Stimulated activated CD4-positive, alpha-beta T cell treated with anti-CD3 and anti-CD28 coated beads, Interleukin-2, amount 100 ng/mL, for 24 hours (primary cell): Measurements from ENCODE around the gene PKD1.
A peak's percentile ranks its signal among the peaks of the same experiment; 100 is the strongest.
"Not testable (repeated sequence)": the region's sequence is repeated elsewhere in the genome, so short reads cannot be mapped to it uniquely, and the experiment has no call there.

Source experiments
- DNase-seq, 2 donors: peaks; one replicate each; pipeline ENCODE4 v3.0.0-alpha.2; 2020

The PKD1 gene

DNA sequence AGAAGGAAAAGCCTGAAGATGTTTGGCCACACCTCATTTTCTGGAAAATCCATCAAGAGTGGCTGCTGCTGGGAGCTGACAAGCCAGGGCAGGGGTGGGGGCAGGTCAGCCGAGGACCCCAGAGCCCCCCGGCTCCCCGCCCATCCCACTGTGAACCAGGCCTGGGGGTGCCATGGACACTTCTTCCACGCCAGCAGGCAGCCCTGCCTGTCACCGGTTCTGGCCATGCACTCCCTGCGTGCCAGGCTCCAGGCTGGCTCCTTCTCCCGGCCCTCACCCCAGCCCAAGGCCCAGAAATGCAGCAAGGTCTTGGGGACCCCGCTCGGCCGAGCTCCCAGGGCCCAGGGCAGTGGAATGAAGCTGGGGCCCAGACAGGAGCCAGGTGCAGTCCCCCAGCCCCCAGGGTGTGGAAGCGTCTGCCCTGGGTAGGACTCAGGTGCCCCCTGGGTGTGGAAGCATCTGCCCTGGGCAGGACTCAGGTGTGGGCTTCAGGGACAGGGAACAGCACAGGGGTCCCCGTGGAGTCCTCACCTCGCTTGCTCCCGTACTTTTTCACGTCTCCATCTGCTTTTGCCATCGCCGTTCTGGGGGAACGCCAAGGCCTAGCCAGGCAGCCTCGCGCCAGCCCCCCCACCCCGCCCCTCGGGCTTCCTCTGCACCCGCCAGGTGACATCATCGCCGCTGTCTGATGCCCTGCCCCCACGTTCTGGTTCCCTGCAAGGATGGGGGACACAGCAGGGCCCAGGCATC, 12.6 kb downstream of the PKD1 start:
- not testable (repeated sequence) for DNase-seq

DNA sequence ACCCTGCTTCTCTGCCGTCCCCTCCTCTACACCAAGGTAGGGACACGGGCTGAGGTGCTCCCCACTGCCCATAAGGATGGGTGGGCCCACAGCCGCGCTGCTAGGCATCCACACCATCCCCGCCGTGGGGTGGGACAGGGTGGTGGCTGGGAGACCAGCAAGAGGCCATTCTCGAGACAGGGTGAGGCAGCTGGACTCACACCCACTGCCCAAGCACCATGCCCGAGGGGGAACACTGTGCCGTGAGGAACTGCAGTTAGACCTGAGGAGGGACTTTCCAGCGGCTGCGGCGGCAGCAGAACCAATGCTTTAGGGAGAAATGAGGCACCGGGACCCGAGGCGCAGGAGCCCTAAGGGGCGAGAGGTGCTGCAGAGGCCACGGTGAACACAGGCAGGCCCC, 13.3 kb downstream of the PKD1 start:
- no peak for DNase-seq

DNA sequence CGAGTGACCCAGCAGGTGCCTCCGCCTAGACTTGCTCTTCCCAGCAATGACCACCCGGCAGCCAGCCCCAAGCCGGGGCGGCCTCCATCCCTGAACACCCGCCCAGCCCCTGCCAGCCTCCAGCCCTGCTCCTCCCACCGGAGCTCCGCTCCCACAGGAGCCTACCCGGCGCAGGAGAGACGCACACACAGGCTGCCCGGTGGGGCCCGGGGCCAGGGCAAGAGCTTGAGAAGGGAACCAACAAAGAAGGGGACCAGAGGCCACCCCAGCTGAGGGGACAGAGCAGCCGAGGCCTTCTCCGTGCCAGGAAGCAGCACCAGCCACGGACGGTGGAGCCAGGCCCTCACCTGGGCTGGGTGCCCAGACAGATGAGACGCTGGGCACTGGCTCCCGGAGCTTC, 13.8 kb downstream of the PKD1 start:
- no peak for DNase-seq

DNA sequence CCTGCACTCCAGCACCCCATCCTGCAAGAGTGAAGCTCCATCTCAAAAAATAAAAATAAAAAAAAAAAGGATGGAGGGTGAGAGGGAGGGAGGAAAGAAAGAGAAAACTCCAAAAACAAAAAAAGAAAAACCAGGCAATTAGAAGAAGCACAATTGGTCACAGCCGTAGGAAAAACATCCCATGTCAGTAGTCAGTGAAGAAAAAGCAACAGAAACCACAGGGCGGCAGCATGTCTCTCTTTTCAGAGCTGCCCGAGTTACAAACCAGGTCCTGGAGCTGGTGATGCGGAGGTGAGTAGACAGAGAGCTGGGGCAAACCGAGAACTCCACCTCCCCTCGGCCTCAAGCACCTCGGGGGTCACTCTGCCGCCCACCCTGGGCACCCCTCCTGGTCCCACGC, 14.4 kb downstream of the PKD1 start:
- peak; percentile 34 to 39 for DNase-seq

DNA sequence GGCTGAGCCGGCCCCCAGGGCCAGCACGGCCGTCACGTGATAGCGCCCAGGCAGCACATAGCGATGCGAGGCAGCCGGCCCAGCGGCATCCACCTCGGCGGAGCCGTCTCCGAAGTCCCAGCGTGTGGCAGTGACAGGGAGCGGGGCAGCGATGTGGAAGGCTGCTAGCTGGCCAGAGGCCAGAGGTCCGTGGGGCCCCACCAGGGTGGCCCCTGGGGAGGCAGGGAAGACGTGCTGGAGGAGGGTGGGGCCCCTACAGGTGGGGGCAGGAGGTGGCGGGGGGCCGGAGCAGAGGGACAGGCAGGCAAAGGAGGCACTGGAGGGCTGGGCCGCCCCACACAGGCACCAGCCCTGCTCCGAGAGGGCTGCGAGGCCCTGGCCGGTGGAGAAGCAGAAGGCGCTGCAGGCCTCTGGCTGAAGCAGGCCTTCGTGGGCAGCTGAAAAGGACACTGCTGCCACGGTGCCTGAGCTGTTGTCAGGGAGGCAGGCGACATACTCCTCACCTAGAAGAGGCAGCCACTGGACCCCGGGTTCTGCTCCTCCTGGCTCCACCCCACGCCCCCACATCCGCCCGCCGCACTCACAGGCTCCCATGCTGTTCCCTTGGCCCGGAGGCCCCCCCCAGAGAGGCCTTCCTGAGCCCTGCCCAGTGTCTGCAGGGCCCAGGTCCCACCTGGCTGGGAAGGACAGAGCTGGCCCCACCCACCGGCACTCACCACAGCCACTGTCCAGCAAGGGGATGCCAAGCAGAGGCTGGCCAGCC, 17.6 kb downstream of the PKD1 start:
- DNase-seq: not testable (repeated sequence)

DNA sequence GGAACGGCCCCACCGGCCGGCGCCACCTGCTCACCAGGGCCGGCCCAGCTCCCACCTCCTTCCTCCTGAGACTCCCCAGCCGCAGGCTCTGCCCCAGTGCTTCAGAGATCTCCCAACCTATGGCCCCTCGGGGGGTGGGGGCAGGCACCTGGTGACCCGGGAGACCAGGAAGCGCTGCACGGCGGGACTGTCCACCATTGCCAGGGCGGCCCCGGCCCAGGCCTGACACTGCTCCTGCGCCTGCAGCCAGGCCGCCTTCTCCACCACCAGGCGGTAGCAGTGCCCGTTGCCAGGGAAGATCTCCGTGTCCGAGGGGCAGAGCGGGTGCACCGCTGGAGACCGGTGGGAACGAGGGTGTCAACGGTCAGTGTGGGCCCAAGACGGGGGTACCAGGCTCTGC, 18.4 kb downstream of the PKD1 start:
- DNase-seq: not testable (repeated sequence)

DNA sequence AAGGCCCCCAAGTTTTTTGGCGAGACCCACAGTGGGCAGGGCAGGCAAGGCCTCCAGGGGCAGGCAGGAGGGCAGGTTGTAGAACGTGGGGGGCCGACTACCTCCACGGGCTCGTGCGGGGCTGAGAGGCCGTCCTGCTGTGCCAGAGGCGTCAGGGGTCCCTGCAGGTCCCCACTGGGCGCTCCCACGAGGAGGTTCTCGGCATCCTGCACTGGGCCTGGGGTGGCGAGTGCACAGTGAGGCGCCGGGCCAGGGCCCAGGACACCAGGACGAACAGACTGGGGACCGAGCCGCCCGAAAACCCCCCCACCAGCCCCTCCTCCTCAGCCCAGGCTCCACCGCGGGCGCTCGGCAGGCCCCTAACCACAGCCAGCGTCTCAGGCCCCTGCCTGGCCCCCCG, 19.3 kb downstream of the PKD1 start:
- not testable (repeated sequence) for DNase-seq

DNA sequence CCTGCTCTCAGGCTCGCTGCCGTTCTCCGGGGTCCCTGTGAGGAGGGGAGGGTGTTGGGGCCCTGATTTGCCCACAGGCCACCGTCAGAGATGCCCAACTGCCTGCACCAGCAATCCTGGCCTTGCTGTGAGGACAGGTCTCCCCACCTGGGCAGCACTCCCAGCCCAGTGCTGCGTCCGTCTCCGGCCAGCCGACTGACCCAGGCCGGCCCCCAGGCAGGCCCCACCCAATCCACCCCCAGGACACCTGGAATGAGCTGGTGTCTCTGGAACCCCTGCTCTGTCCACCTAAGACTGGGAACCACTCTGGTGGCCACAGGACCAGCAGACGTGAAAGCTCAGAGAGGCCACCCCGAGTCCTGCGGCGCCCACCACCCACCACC, 20.1 kb downstream of the PKD1 start:
- no peak for DNase-seq

DNA sequence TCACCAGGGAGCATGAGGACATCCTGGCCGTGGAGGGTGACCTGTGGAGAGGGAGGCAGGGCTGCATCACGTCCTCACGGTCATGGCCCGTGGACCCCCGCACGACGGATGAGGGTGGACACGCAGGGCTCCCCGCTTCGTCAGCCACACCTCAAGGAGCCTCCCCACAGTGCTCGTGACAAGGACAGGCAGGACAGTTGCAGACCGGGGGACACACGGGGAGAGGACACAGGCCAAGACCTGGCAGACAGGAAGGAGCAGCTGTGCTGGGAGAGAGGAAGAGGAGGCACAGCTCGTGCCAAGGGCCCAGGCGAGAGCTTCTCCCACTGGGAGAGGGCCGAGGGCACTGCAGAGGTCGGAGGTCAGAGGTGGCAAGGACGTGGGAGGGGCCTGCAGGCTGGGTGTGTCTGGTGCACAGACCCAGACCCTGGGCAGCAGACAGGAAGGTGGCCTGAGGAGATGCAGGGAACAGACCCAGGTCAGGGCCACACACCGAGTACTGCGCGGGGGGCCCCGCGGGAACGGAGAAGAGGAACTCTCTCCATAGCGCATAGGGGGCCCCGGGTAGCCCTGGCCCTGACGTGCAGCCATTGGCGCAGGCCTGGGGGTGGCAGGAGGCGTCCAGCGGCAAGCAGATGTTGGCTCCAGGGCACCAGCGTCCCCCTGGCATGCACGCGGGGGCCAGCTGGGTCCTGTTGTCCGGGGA, 20.7 kb downstream of the PKD1 start:
- not testable (repeated sequence) for DNase-seq

DNA sequence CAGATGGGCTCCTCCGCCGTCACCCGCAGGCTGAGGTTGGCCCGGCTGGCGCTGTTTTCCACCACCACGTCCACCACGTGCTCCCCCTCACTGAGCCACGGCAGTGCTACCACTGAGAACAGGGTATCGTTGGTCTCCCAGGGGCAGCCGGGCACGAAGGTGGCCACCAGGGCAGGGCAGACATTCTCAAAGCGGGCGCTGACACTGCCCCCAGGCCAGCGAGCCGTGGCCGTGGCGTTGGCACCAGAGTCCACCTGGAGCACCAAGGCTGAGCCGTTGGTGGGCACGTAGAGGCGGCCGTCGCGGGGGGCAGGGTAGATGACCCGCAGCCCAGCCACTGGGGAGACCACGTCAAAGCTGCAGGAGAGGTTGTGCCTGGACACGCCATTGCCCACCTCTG, 21.5 kb downstream of the PKD1 start:
- DNase-seq: not testable (repeated sequence)

DNA sequence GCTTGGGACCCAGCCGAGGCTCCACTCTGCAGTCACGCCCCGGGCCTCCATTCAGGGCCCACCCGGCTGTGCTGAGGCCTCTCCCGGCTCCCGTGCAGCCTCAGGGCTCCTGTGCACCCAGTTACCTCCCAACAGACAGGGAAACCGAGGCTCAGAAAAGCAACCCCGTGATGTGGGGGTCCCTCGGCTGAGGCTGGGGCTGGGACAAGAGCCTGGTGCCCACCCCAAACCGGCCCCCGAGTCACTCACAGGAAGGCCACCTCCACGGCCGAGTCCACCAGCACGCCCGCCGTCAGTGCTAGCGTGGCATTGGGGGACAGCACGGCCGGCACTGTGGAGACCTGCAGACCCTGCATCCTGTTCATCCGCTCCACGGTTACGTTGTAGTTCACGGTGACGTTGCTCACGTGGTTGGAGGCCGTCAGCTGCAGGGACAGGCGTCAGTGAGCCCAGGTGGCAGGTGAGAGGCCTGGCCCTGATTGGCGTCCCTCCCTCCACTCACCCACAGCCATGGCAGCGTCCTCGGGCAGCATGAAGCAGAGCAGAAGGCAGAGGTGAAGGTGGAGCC, 23.1 kb downstream of the PKD1 start:
- not testable (repeated sequence) for DNase-seq

DNA sequence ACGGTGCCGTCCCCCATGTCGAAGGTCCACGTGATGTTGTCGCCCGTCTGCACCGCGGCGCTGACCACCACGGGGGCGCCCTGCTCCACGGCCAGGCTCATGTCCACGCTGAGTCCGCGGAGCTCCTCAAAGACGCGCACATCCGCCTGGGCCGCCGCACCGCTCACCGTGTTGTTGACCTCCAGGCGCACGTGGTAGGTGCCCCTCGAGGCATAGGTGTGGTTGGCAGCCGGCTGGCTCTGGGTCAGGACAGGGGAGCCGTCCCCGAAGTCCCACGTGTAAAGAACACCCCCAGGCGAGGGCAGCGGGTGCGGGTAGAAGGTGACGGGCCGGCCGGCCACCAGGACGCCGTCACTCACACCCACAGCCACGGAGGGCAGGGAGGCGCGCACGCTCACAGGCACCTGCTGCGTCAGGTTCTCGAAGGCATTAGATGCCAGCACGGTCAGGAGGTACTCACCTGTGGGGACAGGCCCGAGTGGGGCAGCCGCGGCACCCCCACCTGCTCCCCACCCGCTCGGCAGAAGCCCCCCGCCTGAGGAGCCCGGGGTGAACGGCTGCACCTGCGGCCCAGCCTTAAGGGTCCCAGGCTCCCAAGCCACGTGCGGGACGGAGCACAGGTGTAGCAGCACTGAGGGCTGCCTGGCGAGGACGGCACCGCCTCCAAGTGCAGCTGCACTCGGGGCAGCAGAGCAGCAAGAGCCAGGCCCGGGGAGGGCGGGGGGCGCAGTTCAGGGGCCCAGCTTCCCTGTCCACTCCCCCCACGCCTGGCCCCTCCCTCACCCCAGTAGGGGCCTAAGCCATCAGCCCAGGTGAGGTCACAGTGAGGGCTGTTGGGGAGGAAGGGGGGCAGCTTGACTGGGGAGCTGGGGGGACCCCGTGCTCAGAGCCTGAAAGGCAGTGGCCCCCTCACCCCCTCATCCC, 24.0 kb downstream of the PKD1 start:
- not testable (repeated sequence) for DNase-seq

DNA sequence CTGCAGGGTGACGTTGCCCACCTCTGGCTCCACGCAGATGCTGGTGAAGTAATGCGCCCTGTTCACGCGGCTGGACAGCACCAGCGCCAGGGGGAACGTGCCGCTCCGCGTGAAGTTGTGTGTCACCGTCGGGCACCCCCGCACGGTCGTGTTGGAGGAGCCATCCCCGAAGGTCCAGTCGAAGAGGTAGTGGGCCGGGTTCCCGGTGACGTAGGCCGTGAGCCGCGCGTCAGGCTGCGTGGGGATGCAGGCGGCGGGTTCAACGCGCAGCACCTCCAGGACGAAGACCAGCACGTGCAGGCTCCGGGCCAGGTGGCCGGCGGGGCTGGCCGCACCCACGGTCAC, 24.7 kb downstream of the PKD1 start:
- DNase-seq: not testable (repeated sequence)

DNA sequence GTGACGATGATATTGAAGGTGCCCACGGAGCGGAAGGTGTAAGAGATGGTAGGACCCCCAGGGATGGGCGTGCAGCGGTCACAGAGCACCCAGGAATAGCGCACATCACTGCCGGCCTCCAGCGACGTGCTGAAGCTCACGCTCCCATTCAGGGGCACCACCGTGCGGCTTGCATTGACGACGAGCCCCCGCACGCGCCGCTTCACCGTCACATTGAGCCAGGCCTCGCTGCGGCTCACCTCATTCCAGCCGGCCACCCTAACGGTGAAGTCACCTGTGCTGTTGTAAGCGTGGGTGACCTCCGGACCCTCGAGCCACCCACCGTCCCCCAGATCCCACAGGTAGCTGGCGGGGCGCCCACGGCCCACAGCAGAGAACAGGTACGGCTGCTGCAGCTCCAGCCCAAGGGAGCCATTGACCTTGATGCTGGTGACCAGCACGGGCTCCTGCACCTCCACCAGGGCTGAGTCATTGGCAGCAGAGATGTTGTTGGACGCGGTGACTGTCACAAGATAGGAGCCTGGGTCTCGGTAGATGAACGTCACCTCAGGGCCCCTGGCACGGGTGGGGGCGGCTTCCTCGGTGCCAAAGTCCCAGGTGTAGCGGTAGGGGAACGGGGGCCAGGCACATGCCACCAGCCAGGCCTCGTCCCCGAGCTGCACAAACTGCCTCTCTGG, 25.2 kb downstream of the PKD1 start:
- not testable (repeated sequence) for DNase-seq

DNA sequence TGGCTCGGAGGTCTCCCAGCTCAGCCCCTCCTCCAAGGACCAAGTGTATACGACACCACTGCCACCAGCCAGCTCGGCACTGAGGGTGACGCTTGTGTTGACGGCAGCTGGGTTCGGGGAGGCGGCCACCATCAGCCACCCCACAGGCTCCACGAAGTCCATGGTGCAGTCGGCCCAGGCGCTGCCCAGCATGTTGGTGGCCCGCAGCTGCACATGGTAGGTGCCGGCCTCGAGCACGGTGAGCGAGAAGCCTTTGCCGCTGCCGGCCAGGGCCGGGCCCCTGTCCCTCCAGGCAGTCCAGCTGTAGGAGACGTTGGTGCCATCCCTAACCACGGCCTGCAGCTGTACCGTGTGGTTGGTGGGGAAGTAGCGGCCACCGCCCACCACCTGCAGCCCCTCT, 25.8 kb downstream of the PKD1 start:
- DNase-seq: not testable (repeated sequence)

DNA sequence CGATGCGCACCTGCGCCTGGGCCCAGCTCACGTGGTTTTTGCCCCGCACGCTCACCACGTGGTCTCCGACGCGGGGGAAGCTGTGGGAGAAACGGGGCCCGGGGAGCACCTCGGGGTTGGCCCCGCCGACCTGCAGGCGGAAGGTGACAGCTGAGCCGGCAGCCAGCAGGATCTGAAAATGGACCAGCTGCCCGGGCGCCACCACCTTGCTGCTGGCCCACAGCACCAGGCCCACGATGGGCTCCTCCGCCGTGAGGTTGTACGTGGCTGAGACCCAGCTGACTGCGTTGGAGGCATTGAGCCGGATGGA, 26.5 kb downstream of the PKD1 start:
- not testable (repeated sequence) for DNase-seq

DNA sequence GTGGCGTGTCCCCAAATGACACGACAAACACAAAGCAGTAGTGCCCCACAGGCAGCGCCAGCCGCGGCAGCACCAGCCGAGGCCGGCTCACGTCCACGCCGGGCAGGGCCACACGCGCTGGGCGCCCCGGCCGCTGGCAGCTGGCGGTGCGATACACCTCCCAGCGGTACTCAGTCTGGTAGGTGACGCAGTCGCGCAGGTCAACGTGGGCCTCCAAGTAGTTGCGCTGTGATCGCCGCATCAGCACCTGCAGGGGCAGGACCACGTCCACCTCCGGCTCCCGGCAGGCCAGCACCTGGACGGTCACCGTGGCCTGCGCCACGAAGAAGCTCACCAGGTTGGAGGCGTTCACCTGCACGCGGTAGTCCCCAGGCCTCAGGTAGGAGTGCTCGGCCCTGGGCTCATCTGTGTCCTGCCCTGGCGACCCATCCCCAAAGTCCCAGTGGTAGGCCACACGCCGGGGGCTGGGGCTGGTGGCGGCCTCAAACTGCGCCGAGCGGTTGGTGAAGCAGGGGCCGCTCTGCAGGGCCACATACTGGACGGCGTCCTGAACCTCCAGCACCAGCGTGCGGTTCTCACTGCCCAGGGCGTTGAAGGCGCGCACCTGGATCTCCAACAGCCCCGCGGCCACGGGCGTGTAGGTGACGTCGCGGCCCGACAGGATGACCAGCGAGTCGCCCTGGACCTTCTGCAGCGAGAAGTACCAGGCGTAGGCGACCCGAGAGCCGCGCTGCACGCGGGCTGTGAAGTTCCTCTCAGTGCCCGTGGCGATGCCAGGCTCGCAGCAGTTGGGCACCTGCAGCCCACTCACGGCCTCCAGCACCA, 27.0 kb downstream of the PKD1 start:
- not testable (repeated sequence) for DNase-seq

DNA sequence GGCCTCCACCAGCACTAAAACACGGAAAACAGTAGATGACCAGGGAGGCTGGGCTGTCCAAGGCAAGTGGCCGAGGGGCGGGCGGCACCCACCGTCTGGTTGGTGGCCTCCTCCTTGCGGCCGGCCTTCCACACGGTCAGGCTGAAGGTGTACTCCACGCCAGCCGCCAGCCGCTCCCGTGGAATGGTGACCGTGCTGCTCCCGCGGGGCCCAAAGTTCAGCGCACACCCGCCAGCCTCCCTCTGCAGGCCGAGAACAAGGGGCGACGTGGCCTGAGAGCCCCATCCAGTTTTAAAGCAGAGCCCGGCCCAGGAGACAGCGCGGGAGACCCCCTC, 27.9 kb downstream of the PKD1 start:
- not testable (repeated sequence) for DNase-seq

DNA sequence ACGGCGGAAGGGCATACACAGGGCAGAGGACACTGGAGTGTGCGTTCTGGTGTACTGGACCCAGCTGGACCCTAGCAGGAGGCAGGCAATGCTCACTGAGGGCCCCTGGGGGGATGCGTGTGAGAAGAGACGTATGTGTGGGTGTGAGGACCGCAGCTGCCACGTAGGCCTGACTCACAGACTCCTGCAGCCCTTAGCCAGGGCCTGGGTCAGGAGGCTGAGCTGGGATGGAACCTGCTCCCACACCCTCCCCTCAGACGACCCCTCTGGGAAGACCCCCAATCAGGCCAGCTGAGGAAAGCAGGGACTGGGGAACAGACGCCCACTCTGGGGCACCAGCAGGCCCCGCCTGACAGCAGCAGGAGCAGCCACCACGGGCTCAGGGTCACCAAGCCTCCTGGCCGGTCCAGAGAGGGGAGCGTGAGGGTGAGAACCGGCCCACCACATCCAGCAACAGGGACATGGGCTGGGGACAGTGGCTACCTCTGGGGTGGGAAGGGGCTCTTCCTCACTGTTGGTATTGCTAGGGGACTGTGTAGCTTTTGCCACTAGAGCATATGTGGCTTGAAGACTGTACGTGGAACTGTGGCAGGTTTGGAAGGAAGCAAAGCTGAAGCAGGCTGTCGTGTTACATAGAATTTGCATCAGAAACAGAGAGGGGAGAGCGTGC, 28.4 kb downstream of the PKD1 start:
- not testable (repeated sequence) for DNase-seq

DNA sequence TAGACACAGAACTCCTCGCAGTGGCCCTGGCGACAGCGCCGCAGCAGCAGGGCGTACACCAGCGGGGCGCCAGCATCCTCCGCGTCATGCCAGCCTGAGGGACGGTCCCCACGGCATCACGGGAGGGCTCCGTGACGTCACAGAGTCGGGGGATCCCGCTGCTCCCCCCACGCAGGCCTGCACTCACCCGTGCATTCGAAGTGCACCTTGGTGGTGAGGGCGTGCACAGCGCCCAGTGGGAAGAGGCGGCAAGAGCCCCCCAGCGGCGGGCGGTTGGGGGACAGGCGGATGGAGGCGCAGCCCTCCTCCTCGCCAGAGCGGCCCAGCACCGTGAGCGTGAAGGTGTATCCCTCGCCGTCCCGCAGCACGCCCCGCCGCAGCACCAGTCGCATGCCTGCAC, 29.5 kb downstream of the PKD1 start:
- DNase-seq: not testable (repeated sequence)

DNA sequence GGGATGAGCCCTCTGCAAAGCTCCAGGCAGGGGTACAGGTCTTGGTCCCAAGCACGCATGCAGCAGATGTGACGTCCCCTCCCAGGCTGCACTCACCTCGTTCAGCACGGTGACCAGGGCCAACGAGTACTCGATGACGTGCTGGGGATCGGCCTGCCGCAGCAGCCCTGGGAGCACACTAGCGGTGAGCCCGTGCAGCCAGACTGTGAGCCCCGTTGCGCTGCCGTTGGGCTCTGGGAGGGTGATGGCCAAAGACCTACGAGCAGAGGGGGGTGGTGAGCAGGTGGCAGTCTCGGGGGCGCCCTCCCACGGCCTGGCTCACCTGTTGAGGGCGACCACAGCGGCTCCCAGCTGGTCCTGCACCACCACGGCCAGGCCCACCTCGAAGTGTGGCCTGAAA, 29.9 kb downstream of the PKD1 start:
- not testable (repeated sequence) for DNase-seq
